GM18498 (cell line): ENCODE data around the gene SPATS2.
A peak's percentile ranks its signal among the peaks of the same experiment; 100 is the strongest.
"Not testable (repeated sequence)": the region's sequence is repeated elsewhere in the genome, so short reads cannot be mapped to it uniquely, and the experiment has no call there.

ENCODE experiments used
- ATAC-seq: cut with Tn5 transposase; IDR thresholded peaks from one replicate; pipeline ENCODE4 v1.9.1; 2021; ENCODE audit warnings: mild to moderate bottlenecking, moderate library complexity; ENCODE audit not compliant: unreplicated experiment

SPATS2 gene

DNA sequence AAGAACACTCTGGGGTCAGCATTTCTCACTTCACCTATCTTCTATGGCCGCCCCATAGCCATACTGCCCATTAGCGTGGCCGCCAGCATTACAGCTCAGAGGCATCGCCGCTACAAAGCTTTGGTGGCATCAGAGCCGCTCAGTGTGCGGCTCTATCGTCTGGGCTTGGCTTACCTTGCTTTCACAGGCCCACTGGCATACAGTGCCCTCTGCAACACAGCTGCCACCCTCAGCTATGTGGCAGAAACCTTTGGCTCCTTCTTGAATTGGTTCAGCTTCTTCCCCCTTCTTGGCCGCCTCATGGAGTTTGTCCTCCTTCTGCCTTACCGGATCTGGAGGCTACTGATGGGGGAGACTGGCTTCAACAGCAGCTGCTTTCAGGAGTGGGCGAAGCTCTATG is 18.0 kb upstream of the SPATS2 start:
- no peak for ATAC-seq

- ATAC-seq, result no peak
Measured at GRCh38 chr12:49352351-49352750, 14.9 kb upstream of the SPATS2 start.

- ATAC-seq, result no peak
Measured at GRCh38 chr12:49355913-49356312, 11.3 kb upstream of the SPATS2 start.

DNA sequence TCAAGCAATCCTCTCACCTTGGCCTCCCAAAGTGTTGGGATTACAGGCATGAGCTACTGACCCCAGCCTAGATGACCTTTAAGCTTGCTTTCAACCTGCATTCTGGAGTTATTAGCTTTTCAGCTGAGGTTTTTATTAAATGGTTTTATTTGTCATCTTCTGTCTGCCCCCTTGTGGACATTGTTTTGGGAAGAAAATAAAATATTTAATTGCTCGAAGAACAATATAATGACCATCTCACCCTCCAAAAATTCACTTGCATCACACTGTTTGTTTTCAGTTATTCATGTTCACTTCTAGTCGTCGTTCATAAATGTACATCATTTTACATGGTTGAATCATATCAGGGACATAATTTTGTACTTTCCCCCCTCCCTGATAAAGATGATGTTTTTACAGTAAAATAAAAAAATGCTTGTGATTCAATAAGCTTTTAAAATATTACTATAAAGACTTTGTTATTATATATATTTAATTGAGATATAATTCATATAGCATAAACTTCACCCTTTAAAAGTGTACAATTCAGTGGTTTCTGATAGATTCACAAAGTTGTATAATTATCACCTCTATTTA is 10.1 kb upstream of the SPATS2 start:
- ATAC-seq, result no peak

DNA sequence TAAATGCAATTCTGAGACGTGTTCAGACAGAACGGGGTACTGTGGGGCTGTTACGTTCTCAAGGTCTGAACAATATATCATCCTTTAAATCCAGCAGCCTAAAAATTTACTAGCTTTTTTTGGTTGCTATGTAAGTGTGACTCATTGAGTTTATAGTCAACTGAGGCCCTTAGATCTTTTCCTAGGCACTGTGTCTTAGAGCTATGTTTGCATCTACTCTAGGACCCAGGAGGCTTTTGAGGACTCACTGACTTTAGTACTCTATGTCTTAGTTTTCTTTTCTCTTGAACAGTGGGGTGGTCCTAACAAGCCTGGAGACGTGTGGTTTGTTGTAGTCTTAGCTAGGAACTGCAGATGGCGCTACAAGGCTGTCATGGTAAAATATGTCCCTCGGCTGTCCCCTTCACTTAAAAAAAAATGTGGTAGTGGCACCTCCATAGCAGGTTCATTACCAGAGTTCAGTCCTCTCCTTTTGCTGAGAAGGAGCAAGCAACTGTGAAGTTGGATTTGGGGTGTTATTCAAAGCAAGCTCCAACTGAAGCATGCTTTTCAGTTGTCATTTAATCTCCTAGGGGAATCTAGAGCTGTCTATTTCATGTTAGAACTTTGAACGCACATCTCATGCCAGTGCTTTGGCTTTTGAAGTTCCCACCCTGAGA is 8.7 kb upstream of the SPATS2 start:
- ATAC-seq, result no peak

DNA sequence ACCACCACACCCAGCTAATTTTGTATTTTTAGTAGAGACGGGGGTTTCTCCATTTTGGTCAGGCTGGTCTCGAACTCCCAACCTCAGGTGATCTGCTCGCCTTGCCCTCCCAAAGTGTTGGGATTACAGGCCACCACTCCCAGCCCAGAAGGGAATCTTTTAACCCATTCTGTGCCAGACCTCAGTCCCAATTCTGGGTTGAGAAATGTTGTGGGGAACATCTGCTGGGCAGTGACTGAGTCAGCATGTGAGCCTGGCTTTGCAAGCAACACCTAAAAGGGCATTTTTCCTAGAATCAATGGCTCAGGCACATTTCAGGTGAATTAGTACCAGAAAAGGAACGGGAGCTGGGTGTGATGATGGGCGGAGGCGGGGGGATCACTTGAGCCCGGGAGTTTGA is 7.6 kb upstream of the SPATS2 start:
- ATAC-seq, result no peak

DNA sequence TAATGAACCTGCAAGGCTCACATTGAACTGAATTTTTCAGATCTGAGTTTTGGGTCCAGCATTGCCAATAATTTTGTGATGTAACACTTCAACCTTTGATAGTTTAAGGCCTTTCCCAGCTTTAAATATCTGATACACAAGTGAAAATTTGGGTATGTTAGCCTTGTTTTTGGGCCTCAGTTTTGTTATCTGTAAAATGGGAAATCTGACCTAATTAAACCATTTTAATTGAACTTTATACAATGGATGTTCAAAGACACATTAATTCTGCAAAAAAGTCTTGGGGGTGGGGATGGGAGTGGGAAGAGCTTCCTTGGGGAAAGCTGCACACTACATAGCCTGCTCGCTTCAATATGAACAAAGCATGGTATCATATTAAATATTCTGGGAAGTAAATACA is 5.2 kb upstream of the SPATS2 start:
- no peak for ATAC-seq

DNA sequence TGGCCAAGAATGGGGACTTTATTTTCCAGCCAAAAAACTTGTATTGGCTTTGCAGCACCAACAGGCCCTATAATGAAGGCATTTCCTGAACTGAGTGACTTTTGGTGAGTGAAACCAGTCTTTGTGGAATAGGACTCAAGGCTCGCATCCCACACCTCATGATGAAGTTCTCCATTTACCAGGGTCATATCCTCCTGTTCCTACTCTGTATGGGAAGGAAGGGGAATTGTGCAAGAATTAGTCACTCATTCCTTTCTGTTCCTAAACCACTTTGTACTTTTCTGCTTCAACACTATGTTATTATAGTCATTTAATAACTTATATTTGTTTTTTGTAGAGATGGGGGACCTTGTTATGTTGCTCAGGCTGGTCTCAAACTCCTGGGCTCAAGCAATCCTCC is 2.3 kb upstream of the SPATS2 start:
- no peak for ATAC-seq

GRCh38 chr12:49365542-49365941 is 1.7 kb upstream of the SPATS2 start:
- no peak for ATAC-seq

DNA sequence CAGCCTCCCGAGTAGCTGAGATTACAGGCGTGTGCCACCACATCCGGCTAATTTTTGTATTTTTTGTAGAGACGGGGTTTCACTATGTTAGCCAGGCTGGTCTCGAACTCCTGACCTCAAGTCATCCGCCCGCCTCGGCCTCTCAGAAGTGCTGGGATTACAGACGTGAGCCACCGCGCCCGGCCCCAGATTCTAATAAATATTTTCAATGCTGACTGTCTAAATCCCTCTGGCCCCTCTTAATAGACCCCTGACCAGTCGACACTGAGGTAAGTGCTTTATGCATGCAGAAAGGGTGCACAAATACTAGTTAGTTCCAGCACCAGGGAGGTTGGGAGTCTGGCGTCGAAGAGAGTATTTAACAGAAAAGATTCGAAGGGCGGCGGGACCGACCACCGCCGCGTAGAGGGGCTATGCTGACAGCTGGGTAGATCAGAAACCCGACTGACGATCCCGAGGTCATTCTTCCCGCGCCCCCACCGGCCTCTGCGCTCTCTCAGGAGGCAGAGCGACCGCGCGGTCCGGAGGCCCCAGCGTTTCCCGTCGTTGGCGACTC is 1.1 kb upstream of the SPATS2 start:
- peak; percentile 7 for ATAC-seq

DNA sequence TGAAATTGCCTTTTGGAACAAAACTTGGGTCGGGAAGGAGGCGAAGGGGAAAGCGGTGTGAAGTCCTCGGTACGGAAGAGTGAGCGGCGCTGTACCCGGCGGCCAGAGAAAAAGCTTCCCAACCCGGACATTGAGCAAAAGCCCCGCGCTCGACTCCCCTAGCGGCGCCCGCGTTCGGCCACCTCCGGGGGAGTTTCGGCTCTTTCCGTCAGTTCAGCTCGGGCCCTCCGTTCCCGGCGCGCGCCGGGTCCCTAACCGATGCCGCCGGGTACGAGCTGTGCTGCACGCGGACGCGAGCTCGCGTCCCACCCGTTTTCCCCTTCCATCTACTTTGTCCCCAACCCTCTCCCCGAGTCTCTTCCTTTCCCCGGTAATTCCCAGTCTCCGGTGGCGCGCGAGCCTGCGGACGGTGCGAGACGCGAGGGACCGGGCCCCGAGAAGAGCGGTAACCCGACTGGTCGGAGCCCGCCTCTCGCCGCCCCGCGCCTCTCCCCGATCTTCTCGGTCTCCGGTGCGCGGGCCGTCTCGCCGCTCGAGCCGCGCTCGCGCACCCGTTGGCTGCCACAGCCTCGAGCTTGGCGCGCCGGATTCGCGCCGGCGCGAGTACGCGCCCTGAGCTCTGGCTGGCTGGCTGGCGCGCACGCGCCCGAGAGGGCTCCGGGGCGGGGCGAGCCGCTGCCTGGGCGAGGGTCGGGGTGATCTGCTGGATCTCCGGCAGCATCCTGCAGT is 446 bp upstream of the SPATS2 start:
- ATAC-seq, result peak; percentile 72

GRCh38 chr12:49368240-49368600 is 958 bp downstream of the SPATS2 start:
- no peak for ATAC-seq

GRCh38 chr12:49369411-49370145 is 2.3 kb downstream of the SPATS2 start:
- peak; percentile 48 for ATAC-seq

- ATAC-seq, result no peak
Measured at GRCh38 chr12:49370539-49370938, 3.3 kb downstream of the SPATS2 start.

DNA sequence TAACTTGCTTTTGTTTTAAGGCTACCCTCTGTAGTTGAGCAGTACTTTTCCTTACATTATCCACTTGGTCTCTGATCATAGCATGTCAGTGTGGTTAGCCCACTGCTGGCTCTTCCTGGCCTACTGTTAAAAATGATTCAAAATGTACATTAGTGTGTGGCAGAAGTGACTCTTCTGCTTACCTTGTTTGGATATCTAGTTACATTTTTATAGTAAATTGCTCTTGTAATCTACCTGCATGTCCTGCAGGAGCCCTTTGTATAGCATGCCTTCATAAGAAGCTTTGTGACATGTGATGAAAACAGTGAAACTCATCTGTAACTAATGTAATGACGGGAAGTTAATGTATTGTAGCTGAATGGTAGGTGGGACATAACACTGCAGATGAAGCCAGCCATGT is 8.1 kb downstream of the SPATS2 start:
- no peak for ATAC-seq

GRCh38 chr12:49377386-49377785 is 10.1 kb downstream of the SPATS2 start:
- no peak for ATAC-seq

DNA sequence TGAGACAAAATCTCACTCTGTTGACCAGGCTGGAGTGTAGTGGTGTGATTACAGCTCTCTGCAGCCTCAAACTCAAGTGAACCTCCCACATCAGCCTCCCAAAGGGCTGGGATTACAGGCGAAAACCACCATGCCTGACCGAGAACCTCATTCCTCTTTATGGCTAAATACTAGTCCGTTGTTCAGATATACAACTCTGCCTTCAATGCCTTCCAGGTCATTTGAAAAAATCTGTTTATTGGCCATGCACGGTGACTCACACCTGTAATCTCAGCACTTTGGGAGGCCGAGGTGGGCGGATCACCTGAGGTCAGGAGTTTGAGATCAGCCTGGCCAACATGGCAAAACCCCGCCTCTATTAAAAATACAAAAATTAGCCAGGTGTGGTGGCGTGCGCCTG is 12.9 kb downstream of the SPATS2 start:
- ATAC-seq, result not testable (repeated sequence)

DNA sequence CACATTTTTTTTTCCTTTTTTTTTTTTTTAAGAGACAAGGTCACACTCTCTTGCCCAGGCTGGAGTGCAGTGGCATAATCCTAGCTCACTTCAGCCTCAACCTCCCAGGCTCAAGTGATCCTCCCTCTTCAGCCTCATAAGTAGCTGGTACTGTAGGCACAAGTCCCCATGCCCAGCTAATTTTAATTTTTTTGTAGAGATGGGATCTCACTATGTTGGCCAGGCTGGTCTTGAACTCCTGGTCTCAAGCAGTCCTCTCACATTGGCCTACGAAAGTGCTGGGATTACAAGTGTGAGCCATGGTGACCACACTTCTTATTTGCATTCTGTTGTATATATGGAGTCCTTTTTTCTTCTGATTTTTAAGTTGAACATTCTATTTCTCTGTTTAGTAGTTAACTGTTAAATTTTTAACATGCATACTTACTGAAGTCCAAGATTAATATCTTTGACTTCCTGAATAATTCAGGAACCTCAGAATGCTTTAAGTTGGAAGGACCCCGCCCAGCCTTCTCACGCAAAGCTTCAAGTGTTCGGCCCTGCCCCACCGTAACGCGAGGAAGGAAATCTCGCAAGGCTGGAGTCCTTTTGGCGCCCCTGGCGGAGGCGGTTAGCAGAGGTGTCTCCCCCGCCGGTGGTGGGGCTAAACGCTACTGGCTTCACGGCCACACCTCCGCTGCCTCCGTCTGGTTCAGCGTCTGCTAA is 21.6 kb downstream of the SPATS2 start:
- no peak for ATAC-seq

DNA sequence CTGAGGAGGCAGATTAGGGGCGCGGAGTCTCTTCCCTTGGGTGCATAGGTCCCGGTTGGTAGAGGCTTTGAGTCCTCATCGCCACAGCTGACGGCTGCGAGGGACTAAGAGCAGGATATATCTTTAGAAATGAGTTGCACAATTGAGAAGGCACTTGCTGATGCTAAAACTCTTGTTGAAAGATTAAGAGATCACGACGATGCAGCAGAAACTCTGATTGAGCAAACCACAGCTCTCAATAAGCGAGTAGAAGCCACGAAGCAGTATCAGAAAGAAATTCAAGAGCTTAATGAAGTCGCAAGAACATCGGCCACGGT is 22.1 kb downstream of the SPATS2 start:
- ATAC-seq, result no peak

DNA sequence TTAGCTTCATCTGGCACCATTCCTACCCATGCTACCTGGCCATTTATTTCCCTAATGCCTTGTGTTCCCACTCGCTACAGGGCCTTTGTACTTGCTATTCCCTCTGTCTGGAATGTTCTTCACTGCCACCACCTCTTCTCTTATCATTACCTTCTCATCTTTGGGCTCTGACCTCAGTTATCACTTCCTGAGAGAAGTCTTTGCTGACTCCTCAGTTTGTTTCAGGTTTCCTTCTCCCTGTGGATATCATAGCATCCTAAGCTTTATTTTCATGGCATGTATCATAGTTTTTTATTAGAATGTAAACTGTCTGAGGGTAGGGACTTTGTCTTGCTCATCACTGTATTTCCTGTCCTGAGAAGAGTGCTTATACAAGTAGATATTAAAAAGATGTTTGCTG is 29.7 kb downstream of the SPATS2 start:
- ATAC-seq, result no peak

GRCh38 chr12:49400304-49400703 is 33.0 kb downstream of the SPATS2 start:
- ATAC-seq, result no peak
